CD4-positive, CD25-positive, alpha-beta regulatory T cell (primary cell): ENCODE data around the gene OLA1. TPM values are rescaled to one million over a fixed set of nuclear protein-coding genes. Genes with fewer than 3 reads are reported as not detected.
"Not testable (repeated sequence)": the region's sequence is repeated elsewhere in the genome, so short reads cannot be mapped to it uniquely, and the experiment has no call there.

Source experiments
- ATAC-seq, 2 donors: fragments of 150-1000 bp; cut with Tn5 transposase; one replicate each; pipeline ENCODE4 v1.10.0; 2021; ENCODE audit warnings: low read depth in 2 of 2, moderate number of reproducible peaks in 2 of 2, moderate library complexity in 1 of 2
- DNase-seq, 3 donors: peaks; one replicate each; pipeline versions ENCODE4 v3.0.0 to v3.0.0-alpha.2; 2012 to 2022; ENCODE audit warnings: mixed read lengths in 1 of 3
- H3K27ac ChIP-seq: one replicate; pipeline ENCODE4 v1.7.0; 2013; ENCODE audit warnings: mild to moderate bottlenecking, low read length; ENCODE audit not compliant: insufficient read depth, poor library complexity, severe bottlenecking
- H3K27me3 ChIP-seq: one replicate; pipeline ENCODE4 v1.7.0; 2013; ENCODE audit warnings: low read length; ENCODE audit not compliant: control insufficient read depth, insufficient read depth
- H3K36me3 ChIP-seq: one replicate; pipeline ENCODE4 v1.7.0; 2013; ENCODE audit warnings: mild to moderate bottlenecking, low read length, moderate library complexity; ENCODE audit not compliant: control insufficient read depth, insufficient read depth
- H3K4me1 ChIP-seq: 2 replicates; pipeline ENCODE4 v1.7.0; 2013; ENCODE audit warnings: mild to moderate bottlenecking, low read length; ENCODE audit not compliant: insufficient read depth, control insufficient read depth, poor library complexity, severe bottlenecking
- H3K4me3 ChIP-seq: one replicate; pipeline ENCODE4 v1.7.0; 2013; ENCODE audit warnings: low read depth, mild to moderate bottlenecking, low read length, moderate library complexity
- H3K9me3 ChIP-seq, 2 experiments: 1 replicate in 1 of 2; 2 replicates in 1 of 2; pipeline ENCODE4 v1.7.0; 2013; ENCODE audit warnings: low read length in 2 of 2, mild to moderate bottlenecking in 1 of 2, moderate library complexity in 1 of 2; ENCODE audit not compliant: control insufficient read depth in 2 of 2
- H3K27ac Mint-ChIP-seq, 3 donors: one replicate each; pipeline ENCODE4 v1.8.0; 2020 to 2022; ENCODE audit warnings: mild to moderate bottlenecking in 3 of 3, mixed read lengths in 3 of 3, moderate library complexity in 2 of 3
- H3K27me3 Mint-ChIP-seq: one replicate; pipeline ENCODE4 v1.8.0; 2022; ENCODE audit warnings: mild to moderate bottlenecking, mixed read lengths
- H3K36me3 Mint-ChIP-seq: one replicate; pipeline ENCODE4 v1.8.0; 2020; ENCODE audit warnings: mixed read lengths
- H3K4me1 Mint-ChIP-seq, 4 donors: one replicate each; pipeline ENCODE4 v1.8.0; 2020 to 2022; ENCODE audit warnings: mixed read lengths in 4 of 4, mild to moderate bottlenecking in 1 of 4
- H3K4me3 Mint-ChIP-seq, 4 donors: one replicate each; pipeline ENCODE4 v1.8.0; 2020 to 2022; ENCODE audit warnings: mild to moderate bottlenecking in 4 of 4, mixed read lengths in 4 of 4, moderate library complexity in 3 of 4
- H3K9me3 Mint-ChIP-seq, 7 donors: one replicate each; pipeline ENCODE4 v1.8.0; 2020 to 2022; ENCODE audit warnings: mixed read lengths in 7 of 7, mild to moderate bottlenecking in 3 of 7, moderate library complexity in 2 of 7
- polyA plus RNA-seq, 4 donors: library from polyadenylated mRNA; unstranded; fragments of 300-500 nt; fragmentation: Illumina TruSeq; gene quantifications; one replicate each; pipeline ENCODE4 v1.2.3, GENCODE V29; 2021
- total RNA-seq: library from RNA; stranded (reverse); gene quantifications from one replicate; pipeline ENCODE4 v1.2.3, GENCODE V29; 2022

OLA1 gene
- total and polyA plus RNA-seq, 5 donors from 2014 or later: 36.9 to 77.4 (median 59.9) TPM

- H3K4me3 Mint-ChIP-seq: no peak overlapping the region
- Histone ChIP-seq H3K9me3 (no peaks in the 10 kb centered on the region), H3K36me3 (no peaks in the 10 kb centered on the region), H3K4me1 (no peaks in the 10 kb centered on the region), H3K27ac (no peak overlapping the region), H3K27me3 (peaks cover 31% of the 10 kb centered on the region), H3K4me3 (no peak overlapping the region)
- H3K27me3 Mint-ChIP-seq: peaks cover 41% of the 10 kb centered on the region
- peaks cover 0 to 2% (median 0%) of the 10 kb centered on the region in 7 donors for H3K9me3 Mint-ChIP-seq
- no peaks in the 10 kb centered on the region for H3K36me3 Mint-ChIP-seq
- DNase-seq (no peak), ATAC-seq (no peak)
- no peaks in the 10 kb centered on the region for H3K4me1 Mint-ChIP-seq
- no peak overlapping the region for H3K27ac Mint-ChIP-seq
These were observed 15.7 kb upstream of the OLA1 start for GRCh38 chr2:174263997-174264396.

- H3K27ac Mint-ChIP-seq: no peak overlapping the region
- H3K36me3 Mint-ChIP-seq: no peaks in the 10 kb centered on the region
- no peaks in the 10 kb centered on the region for H3K9me3 ChIP-seq
- DNase-seq (no peak), ATAC-seq (no peak)
- H3K27me3 ChIP-seq: peaks cover 15% of the 10 kb centered on the region
- no peaks in the 10 kb centered on the region for H3K36me3 ChIP-seq
- H3K4me1 ChIP-seq: no peaks in the 10 kb centered on the region
- H3K27ac ChIP-seq: no peak overlapping the region
- no peaks in the 10 kb centered on the region for H3K9me3 Mint-ChIP-seq
- H3K27me3 Mint-ChIP-seq: peaks cover 43% of the 10 kb centered on the region
- no peaks in the 10 kb centered on the region for H3K4me1 Mint-ChIP-seq
- no peak overlapping the region for H3K4me3 Mint-ChIP-seq
- no peak overlapping the region for H3K4me3 ChIP-seq
These were observed 11.6 kb upstream of the OLA1 start for GRCh38 chr2:174259981-174260380.

GRCh38 chr2:174254267-174254666 lies 5.9 kb upstream of the OLA1 start:
- Histone ChIP-seq H3K27ac (no peak overlapping the region), H3K9me3 (no peaks in the 10 kb centered on the region), H3K4me3 (no peak overlapping the region), H3K27me3 (no peaks in the 10 kb centered on the region), H3K36me3 (no peaks in the 10 kb centered on the region), H3K4me1 (no peaks in the 10 kb centered on the region)
- no peak overlapping the region for H3K4me3 Mint-ChIP-seq
- H3K27me3 Mint-ChIP-seq: peaks cover 27% of the 10 kb centered on the region
- H3K4me1 Mint-ChIP-seq: peaks cover 0 to 3% (median under 1%) of the 10 kb centered on the region in 4 donors
- DNase-seq (no peak), ATAC-seq (no peak)
- H3K27ac Mint-ChIP-seq: no peak overlapping the region
- no peaks in the 10 kb centered on the region for H3K9me3 Mint-ChIP-seq
- peaks cover 3% of the 10 kb centered on the region for H3K36me3 Mint-ChIP-seq

- Histone ChIP-seq H3K27ac (peak overlapping the region; percentile 70), H3K9me3 (no peaks in the 10 kb centered on the region), H3K4me3 (peak overlapping the region; percentile 76), H3K36me3 (peaks cover under 1% of the 10 kb centered on the region), H3K4me1 (peaks cover 20% of the 10 kb centered on the region), H3K27me3 (no peaks in the 10 kb centered on the region)
- Mint-ChIP-seq H3K4me3 (peak overlapping the region; percentile 85 to 87 (median 86)), H3K27me3 (peaks cover under 1% of the 10 kb centered on the region), H3K27ac (peak overlapping the region in 2 of 3 donors; percentile 90), H3K9me3 (no peaks in the 10 kb centered on the region), H3K36me3 (peaks cover 9% of the 10 kb centered on the region), H3K4me1 (peaks cover 14 to 26% (median 20%) of the 10 kb centered on the region in 4 donors)
- ATAC-seq: no peak
- no peak for DNase-seq
These were observed 763 bp upstream of the OLA1 start for GRCh38 chr2:174248998-174249592.

GRCh38 chr2:174247474-174248186 lies 702 bp downstream of the OLA1 start:
- Histone ChIP-seq H3K27me3 (no peaks in the 10 kb centered on the region), H3K36me3 (peaks cover 5% of the 10 kb centered on the region), H3K4me3 (peak overlapping the region; percentile 83), H3K4me1 (peaks cover 20% of the 10 kb centered on the region), H3K9me3 (no peaks in the 10 kb centered on the region), H3K27ac (peak overlapping the region; percentile 70)
- Mint-ChIP-seq H3K4me1 (peaks cover 17 to 31% (median 27%) of the 10 kb centered on the region in 4 donors), H3K27ac (peak overlapping the region; percentile 75 to 90 (median 79)), H3K4me3 (peak overlapping the region; percentile 87 to 96 (median 88)), H3K9me3 (peaks cover 0 to under 1% (median 0%) of the 10 kb centered on the region in 7 donors), H3K36me3 (peaks cover 11% of the 10 kb centered on the region), H3K27me3 (no peaks in the 10 kb centered on the region)
- ATAC-seq (no peak), DNase-seq (peak in 1 of 3 donors; percentile 27)

GRCh38 chr2:174246944-174247381 lies 1.4 kb downstream of the OLA1 start:
- H3K9me3 Mint-ChIP-seq: peaks cover 0 to 1% (median 0%) of the 10 kb centered on the region in 7 donors
- no peaks in the 10 kb centered on the region for H3K27me3 Mint-ChIP-seq
- Histone ChIP-seq H3K9me3 (no peaks in the 10 kb centered on the region), H3K4me3 (no peak overlapping the region), H3K27ac (no peak overlapping the region), H3K27me3 (no peaks in the 10 kb centered on the region), H3K4me1 (peaks cover 20% of the 10 kb centered on the region), H3K36me3 (peaks cover 12% of the 10 kb centered on the region)
- H3K36me3 Mint-ChIP-seq: peaks cover 17% of the 10 kb centered on the region
- H3K27ac Mint-ChIP-seq: peak overlapping the region in 1 of 3 donors; percentile 75
- DNase-seq: no peak
- ATAC-seq: no peak
- peak overlapping the region; percentile 15 to 88 (median 47) for H3K4me3 Mint-ChIP-seq
- peaks cover 19 to 33% (median 28%) of the 10 kb centered on the region in 4 donors for H3K4me1 Mint-ChIP-seq

- H3K4me3 ChIP-seq, H3K27me3 Mint-ChIP-seq, H3K27ac ChIP-seq, DNase-seq, H3K9me3 Mint-ChIP-seq, H3K27me3 ChIP-seq, ATAC-seq, H3K27ac Mint-ChIP-seq, H3K9me3 ChIP-seq: not testable (repeated sequence)
- H3K4me1 ChIP-seq: peaks cover 20% of the 10 kb centered on the region
- Mint-ChIP-seq H3K4me1 (peaks cover 24 to 40% (median 29%) of the 10 kb centered on the region in 4 donors), H3K36me3 (peaks cover 18% of the 10 kb centered on the region), H3K4me3 (peak overlapping the region in 3 of 4 donors; percentile 7 to 36 (median 9))
- H3K36me3 ChIP-seq: peaks cover 14% of the 10 kb centered on the region
These were observed 2.7 kb downstream of the OLA1 start for GRCh38 chr2:174245628-174246027.
